Measurements from ENCODE around the gene UQCRC2. TPM values are rescaled to one million over a fixed set of nuclear protein-coding genes. Genes with fewer than 3 reads are reported as not detected.
A peak's percentile ranks its signal among the peaks of the same experiment; 100 is the strongest.

Gene UQCRC2
- total and polyA plus RNA-seq, 3 donors from 2014 or later: 103 to 136 (median 114) TPM

DNA sequence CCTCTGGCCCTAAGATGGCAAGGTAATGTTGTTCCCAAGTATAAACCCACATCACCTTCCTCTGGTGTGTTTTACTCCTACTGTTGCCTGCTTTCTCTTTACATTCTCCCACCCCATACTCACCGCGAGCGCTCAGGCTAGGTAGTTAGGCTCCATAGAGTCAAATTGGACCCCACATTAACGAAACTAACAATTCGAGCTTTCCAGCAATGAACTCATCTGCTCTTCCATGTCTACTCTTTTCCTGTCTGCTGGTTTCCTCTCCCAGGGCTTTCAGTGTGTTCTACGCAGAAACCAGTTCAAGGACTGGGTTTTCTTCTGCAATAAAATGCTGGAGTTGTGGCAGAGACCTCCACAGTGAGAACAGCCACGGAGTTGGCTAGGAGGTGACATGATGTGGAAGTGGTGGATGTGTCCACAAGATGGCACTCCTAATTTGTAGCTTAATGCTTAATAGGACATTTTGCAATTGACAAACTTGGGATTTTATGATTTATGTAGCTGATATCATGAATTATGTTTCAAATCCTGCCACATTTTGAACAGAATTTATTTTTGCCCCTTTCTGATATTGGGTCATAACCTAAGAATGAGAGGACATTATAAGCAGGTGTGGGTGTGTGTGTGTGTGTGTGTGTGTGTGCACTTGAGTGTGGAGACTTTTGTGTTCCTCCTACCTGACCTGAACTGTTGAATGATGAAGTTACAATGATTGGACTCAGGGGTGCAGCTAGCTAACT lies 2.2 kb upstream of the UQCRC2 start:
- Histone ChIP-seq H3K27ac (no peak overlapping the region), H3K4me1 (peaks cover 18% of the 10 kb centered on the region), H3K4me3 (no peak overlapping the region), H3K36me3 (ENCODE audit: low read depth, missing control alignments) (no peaks in the 10 kb centered on the region), H3K27me3 (no peaks in the 10 kb centered on the region), H3K9me3 (no peaks in the 10 kb centered on the region)
- peak; percentile 29 for DNase-seq
- no peak for TF ChIP-seq POLR2A (IDR thresholded peaks at IDR 0.05)
- TF ChIP-seq, protein P1, sequence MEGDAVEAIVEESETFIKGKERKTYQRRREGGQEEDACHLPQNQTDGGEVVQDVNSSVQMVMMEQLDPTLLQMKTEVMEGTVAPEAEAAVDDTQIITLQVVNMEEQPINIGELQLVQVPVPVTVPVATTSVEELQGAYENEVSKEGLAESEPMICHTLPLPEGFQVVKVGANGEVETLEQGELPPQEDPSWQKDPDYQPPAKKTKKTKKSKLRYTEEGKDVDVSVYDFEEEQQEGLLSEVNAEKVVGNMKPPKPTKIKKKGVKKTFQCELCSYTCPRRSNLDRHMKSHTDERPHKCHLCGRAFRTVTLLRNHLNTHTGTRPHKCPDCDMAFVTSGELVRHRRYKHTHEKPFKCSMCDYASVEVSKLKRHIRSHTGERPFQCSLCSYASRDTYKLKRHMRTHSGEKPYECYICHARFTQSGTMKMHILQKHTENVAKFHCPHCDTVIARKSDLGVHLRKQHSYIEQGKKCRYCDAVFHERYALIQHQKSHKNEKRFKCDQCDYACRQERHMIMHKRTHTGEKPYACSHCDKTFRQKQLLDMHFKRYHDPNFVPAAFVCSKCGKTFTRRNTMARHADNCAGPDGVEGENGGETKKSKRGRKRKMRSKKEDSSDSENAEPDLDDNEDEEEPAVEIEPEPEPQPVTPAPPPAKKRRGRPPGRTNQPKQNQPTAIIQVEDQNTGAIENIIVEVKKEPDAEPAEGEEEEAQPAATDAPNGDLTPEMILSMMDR (IDR thresholded peaks at IDR 0.05): peak in 2 of 3 experiments; percentile 9 to 17
- 59 to 69% methylated on average over 7 of the region's 7 CpGs for WGBS, 2 donors
- intact Hi-C loops (cut with DNase I; ENCODE audit: low total_unique reads): loop anchor here (10.0 kb wide), 1 partner anchor 234 kb away; no protein-coding TSS in a partner anchor

DNA sequence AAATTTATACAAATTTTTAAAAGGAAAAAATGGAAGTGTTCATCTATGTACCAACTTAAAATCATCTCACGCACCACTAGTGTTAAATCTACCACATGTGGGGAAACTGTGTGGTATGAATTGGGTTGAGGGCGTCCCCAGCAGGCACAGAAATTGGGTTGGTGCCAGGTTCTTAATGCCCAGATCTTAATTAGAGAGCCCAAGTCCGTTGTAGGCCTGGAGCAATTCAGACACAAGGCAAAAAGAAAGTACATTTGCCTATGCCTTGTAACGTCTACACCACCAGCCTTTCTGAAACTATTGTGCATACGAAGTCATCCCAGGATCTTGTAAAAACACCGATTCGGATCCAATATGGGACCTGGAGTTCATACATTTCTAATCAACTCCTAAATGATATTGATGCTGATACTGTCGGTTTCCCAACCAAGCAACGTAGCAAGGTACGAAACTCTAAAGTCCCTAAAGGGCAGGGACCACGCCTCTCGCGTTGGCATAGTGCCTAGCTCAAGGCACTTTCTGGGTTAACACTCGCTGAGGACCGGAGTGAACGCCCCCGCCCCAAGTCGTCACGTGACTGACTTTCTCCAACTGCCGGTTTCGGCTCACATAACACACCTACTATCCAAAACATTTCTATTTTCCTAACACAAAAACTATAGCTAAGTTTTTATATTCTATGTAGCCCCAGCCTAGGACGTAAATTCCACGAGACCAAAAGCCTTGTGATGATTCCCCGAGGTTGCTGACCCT lies 945 bp upstream of the UQCRC2 start:
- intact Hi-C loops (cut with DNase I; ENCODE audit: low total_unique reads): loop anchor here (10.0 kb wide), 1 partner anchor 233 kb away; no protein-coding TSS in a partner anchor
- 1 to 2% methylated on average over 24 of the region's 24 CpGs for WGBS, 2 donors

DNA sequence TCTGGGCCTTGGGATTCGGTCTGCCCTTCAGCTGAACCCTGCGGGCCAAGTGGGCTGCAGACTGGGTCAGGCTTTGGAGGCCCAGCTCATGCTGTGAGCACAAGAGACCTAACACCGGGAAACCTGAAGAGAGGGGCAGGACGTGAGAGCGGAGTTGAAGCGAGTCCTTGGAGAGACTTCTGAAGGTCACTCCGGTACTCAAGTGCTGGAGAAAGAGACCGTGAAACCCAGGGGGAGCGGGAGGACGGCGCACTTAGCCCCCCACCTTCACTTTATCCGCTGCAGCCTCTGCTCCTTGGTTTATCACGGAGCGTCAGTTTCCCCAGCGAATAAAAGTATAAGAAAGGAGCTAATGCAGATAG lies 361 bp downstream of the UQCRC2 start:
- Histone ChIP-seq H3K36me3 (ENCODE audit: low read depth, missing control alignments) (no peaks in the 10 kb centered on the region), H3K9me3 (no peaks in the 10 kb centered on the region), H3K27me3 (no peaks in the 10 kb centered on the region), H3K27ac (peak overlapping the region; percentile 88 to 89), H3K4me3 (peak overlapping the region; percentile 82 to 93), H3K4me1 (peaks cover 18% of the 10 kb centered on the region)
- no peak for DNase-seq
- intact Hi-C loops (cut with DNase I; ENCODE audit: low total_unique reads): loop anchor here (10.0 kb wide), 1 partner anchor 231 kb away; no protein-coding TSS in a partner anchor
- TF ChIP-seq POLR2A (IDR thresholded peaks at IDR 0.05): no peak
- TF ChIP-seq, protein P1 (IDR thresholded peaks at IDR 0.05): no peak
- 1 to 2% methylated on average over 9 to 15 of the region's 15 CpGs for WGBS, 2 donors

More for the DNA sequence above, 945 bp upstream of the UQCRC2 start:
- peak; percentile 79 for DNase-seq
- Histone ChIP-seq H3K9me3 (no peaks in the 10 kb centered on the region), H3K4me3 (peak overlapping the region; percentile 82 to 93), H3K36me3 (ENCODE audit: low read depth, missing control alignments) (no peaks in the 10 kb centered on the region), H3K27me3 (no peaks in the 10 kb centered on the region), H3K4me1 (peaks cover 18% of the 10 kb centered on the region), H3K27ac (peak overlapping the region; percentile 88 to 89)
- TF ChIP-seq POLR2A (IDR thresholded peaks at IDR 0.05): no peak
- TF ChIP-seq, protein P1 (IDR thresholded peaks at IDR 0.05): no peak

DNA sequence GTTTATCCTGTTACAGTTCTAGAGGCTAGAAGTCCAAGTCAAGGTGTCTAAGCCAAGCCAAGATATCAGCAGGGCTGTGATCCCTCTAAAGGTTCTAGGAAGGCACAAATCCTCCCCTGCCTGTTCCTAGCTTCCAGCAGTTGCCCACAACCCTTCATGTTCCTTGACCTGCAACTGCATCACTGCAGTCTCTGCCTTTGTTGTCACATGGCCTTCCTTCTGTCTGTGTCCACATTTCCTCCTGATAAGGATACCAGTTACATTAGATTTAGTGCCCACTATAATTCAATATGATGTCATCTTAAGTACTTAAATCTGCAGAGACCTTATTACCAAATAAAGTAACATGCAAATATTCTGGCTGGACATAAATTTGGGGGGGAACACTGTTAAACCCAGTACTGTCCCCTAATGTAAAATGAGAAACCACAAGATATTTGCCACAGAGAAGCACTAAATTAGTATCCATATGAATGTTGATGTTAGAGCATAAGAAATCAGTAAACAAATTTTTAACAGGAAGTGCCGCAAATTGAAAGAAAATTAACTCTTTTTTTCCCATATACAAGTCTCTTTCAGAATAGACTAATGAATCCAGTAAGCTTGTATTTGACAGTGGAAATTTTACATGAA lies 4.7 kb downstream of the UQCRC2 start:
- Histone ChIP-seq H3K4me3 (no peak overlapping the region), H3K36me3 (ENCODE audit: low read depth, missing control alignments) (no peaks in the 10 kb centered on the region), H3K4me1 (peaks cover 10% of the 10 kb centered on the region), H3K27ac (no peak overlapping the region), H3K27me3 (no peaks in the 10 kb centered on the region), H3K9me3 (no peaks in the 10 kb centered on the region)
- DNase-seq: no peak
- WGBS, 2 donors: 58 to 77% methylated on average over 1 of the region's 1 CpG
- TF ChIP-seq POLR2A (IDR thresholded peaks at IDR 0.05): no peak
- TF ChIP-seq, protein P1 (IDR thresholded peaks at IDR 0.05): no peak
- intact Hi-C loops (cut with DNase I; ENCODE audit: low total_unique reads): loop anchor here (10.0 kb wide), 1 partner anchor 227 kb away; no protein-coding TSS in a partner anchor

Measured in testis (tissue), 3 donors.